Tibial nerve (tissue), 4 donors: ENCODE results near the gene INSIG1. TPM values are rescaled to one million over a fixed set of nuclear protein-coding genes. Genes with fewer than 3 reads are reported as not detected.

Experiments
- DNase-seq, 2 donors: peaks; one replicate each; pipeline ENCODE4 v3.0.0-alpha.2; 2019; ENCODE audit warnings: low spot score in 2 of 2
- H3K27ac ChIP-seq, 4 donors: fragments of 200-600 bp; sonication (generic) in 3 of 4; one replicate each; pipeline ENCODE4 v1.5.1; 2017 to 2019; ENCODE audit warnings: mild to moderate bottlenecking in 1 of 4
- H3K27me3 ChIP-seq, 2 donors: fragments of 200-600 bp; sonication (generic) in 1 of 2; one replicate each; pipeline versions ENCODE4 v1.5.1 to v1.6.0; 2017 to 2019
- H3K36me3 ChIP-seq, 3 donors: fragments of 200-600 bp; sonication (generic); one replicate each; pipeline ENCODE4 v1.5.1; 2018 to 2019
- H3K4me1 ChIP-seq, 4 donors: fragments of 200-600 bp; sonication (generic) in 3 of 4; one replicate each; pipeline ENCODE4 v1.5.1; 2017 to 2019
- H3K4me3 ChIP-seq, 4 donors: fragments of 200-600 bp; sonication (generic) in 3 of 4; one replicate each; pipeline ENCODE4 v1.5.1; 2017 to 2019; ENCODE audit warnings: mild to moderate bottlenecking in 1 of 4, moderate library complexity in 1 of 4
- H3K9me3 ChIP-seq, 4 donors: fragments of 200-600 bp; sonication (generic) in 3 of 4; one replicate each; pipeline ENCODE4 v1.5.1; 2017 to 2019
- EP300 ChIP-seq, 2 donors: sonication (generic); formaldehyde crosslinking; IDR thresholded peaks; one replicate each; pipeline ENCODE4 v1.6.1; 2017; ENCODE audit warnings: antibody characterized with exemption in 2 of 2, mild to moderate bottlenecking in 1 of 2
- POLR2A ChIP-seq, 2 donors: fragments of 450-650 bp; IDR thresholded peaks; one replicate each; pipeline ENCODE4 v1.6.1; 2017; ENCODE audit warnings: antibody characterized with exemption in 2 of 2, mild to moderate bottlenecking in 2 of 2, moderate library complexity in 2 of 2
- WGBS, 2 donors: methylation state at CpG; one replicate each; pipeline ENCODE4 v1.1.5; 2018; 5-methylcytosine and 5-hydroxymethylcytosine counted together
- total RNA-seq, 4 donors: library from RNA; depleted of rRNA; stranded (reverse); fragments of >200 nt; gene quantifications; one replicate each; pipeline ENCODE4 v1.1.0, GENCODE V29; 2016
- TF ChIP-seq, protein P1 (sequence below), 5 experiments: fragments of 200-600 bp in 3 of 5; fragments of 450-650 bp in 2 of 5; sonication (generic) in 3 of 5; IDR thresholded peaks; one replicate each; pipeline ENCODE4 v1.5.1; 2016 to 2019; ENCODE audit warnings: antibody characterized with exemption in 5 of 5, mild to moderate bottlenecking in 3 of 5, moderate library complexity in 2 of 5

The INSIG1 gene
- total RNA-seq, 4 donors from 2014 or later, result 66.9 to 91.7 (median 80.5) TPM

- Histone ChIP-seq H3K27ac (no peak overlapping the region), H3K4me1 (no peaks in the 10 kb centered on the region), H3K27me3 (no peaks in the 10 kb centered on the region), H3K36me3 (no peaks in the 10 kb centered on the region), H3K4me3 (no peak overlapping the region), H3K9me3 (no peaks in the 10 kb centered on the region)
- 98 to 99% methylated on average over 3 of the region's 3 CpGs for WGBS, 2 donors
- TF ChIP-seq, protein P1, sequence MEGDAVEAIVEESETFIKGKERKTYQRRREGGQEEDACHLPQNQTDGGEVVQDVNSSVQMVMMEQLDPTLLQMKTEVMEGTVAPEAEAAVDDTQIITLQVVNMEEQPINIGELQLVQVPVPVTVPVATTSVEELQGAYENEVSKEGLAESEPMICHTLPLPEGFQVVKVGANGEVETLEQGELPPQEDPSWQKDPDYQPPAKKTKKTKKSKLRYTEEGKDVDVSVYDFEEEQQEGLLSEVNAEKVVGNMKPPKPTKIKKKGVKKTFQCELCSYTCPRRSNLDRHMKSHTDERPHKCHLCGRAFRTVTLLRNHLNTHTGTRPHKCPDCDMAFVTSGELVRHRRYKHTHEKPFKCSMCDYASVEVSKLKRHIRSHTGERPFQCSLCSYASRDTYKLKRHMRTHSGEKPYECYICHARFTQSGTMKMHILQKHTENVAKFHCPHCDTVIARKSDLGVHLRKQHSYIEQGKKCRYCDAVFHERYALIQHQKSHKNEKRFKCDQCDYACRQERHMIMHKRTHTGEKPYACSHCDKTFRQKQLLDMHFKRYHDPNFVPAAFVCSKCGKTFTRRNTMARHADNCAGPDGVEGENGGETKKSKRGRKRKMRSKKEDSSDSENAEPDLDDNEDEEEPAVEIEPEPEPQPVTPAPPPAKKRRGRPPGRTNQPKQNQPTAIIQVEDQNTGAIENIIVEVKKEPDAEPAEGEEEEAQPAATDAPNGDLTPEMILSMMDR (IDR thresholded peaks at IDR 0.05), result no peak
- TF ChIP-seq EP300 (IDR thresholded peaks at IDR 0.05), result no peak
- no peak for TF ChIP-seq POLR2A (IDR thresholded peaks at IDR 0.05)
- DNase-seq, result no peak
Measured at GRCh38 chr7:155318245-155318644, 20.6 kb downstream of the INSIG1 start.

DNA sequence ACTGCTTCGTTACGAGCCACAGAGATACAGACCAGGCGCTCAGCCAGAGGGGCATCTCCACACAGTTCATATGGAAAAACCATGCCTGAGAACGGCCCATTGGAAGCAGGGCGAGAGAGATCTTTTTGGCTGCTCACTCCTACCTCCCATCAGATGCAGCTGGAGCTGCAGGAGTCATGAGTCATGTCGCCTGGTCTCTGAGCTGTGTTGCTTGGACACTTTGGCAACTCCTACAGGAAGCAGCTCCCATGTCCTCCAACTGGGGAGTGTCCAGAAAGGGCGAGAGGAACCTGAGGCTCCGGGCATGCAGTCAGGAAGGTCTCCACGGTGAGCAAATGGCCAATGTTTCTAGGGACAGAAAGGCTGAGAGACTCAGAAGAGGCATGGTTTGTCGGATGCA, 24.9 kb downstream of the INSIG1 start:
- Histone ChIP-seq H3K9me3 (no peaks in the 10 kb centered on the region), H3K27me3 (peaks cover 0 to 7% of the 10 kb centered on the region in 2 donors), H3K36me3 (no peaks in the 10 kb centered on the region), H3K27ac (no peak overlapping the region), H3K4me3 (no peak overlapping the region), H3K4me1 (no peaks in the 10 kb centered on the region)
- 62 to 71% methylated on average over 10 of the region's 10 CpGs for WGBS, 2 donors
- no peak for DNase-seq
- TF ChIP-seq POLR2A (IDR thresholded peaks at IDR 0.05) (no peak), EP300 (IDR thresholded peaks at IDR 0.05) (no peak)
- TF ChIP-seq, protein P1 (IDR thresholded peaks at IDR 0.05), result no peak

DNA sequence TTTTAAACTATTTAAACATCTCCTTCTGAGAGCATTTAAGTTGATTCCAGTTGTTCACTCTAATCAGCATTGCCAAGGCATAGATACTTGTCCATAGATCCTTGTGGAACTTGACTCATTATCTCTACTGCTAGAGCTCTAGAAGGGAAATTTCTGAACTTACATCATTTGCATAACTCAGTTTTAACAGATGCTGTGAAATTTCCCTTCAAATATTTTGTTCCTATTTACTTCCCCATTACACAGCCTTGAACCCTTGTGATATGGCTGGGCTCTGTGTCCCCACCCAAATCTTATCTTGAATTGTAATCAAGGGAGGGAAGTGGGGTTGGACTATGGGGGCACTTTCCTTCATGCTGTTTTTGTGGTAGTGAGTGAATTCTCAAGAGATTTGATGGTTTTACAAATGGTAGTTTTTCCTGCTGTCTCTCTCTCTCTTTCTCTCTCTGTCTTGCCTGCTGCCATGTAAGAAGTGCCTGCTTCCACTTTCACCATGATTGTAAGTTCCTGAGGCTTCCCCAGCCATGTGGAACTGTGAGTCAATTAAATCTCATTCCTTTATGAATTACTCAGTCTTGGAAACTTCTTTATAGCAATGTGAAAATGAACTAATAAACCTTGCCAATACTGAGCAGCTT, 25.4 kb downstream of the INSIG1 start:
- Histone ChIP-seq H3K4me1 (no peaks in the 10 kb centered on the region), H3K9me3 (no peaks in the 10 kb centered on the region), H3K4me3 (no peak overlapping the region), H3K27me3 (peaks cover 0 to 7% of the 10 kb centered on the region in 2 donors), H3K27ac (no peak overlapping the region), H3K36me3 (no peaks in the 10 kb centered on the region)
- TF ChIP-seq, protein P1 (IDR thresholded peaks at IDR 0.05), result no peak
- TF ChIP-seq POLR2A (IDR thresholded peaks at IDR 0.05) (no peak), EP300 (IDR thresholded peaks at IDR 0.05) (no peak)
- no peak for DNase-seq

DNA sequence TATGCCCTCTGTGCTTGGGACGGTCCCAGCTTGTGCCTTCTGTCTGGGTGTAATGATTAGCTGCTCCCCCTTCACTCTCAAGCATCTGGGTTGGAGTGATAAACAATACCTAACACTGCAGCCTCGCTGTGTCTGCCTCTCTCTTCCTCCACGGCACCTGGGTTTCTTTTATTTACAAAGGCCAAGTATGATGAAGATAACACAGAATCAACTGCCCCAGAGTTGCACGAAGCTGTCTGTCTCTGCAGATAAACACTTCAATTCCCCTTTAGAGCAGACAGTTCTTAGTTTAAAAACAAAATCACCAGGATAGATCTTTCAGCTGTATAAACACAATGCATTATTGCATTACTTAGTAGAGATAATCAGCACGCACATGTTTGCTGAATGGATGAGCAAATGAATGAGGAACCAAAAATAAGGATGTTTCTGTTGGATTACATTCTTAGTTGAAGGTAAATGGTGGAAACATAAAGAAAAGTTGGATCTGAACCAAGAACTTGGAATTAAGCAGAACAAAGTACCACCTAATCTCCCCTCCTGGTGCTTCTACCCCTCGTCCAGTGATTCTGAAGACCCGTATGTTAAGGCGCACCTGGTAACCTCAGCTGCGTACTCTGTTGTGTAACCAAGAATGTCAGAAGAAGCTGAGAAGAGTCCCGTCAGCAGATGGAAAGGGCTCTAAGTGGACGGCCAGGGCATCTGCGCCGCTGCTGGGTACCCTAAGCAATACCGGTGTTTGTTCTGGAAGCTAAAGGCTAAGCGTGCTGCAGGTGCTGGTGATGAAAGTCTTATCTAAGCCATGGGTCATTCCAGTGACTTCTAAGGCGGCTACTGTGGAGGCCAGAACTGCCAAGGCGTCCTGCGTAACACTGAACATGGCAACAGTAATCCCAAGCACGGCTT, 26.6 kb downstream of the INSIG1 start:
- 68% methylated on average over 19 of the region's 19 CpGs for WGBS, 2 donors
- Histone ChIP-seq H3K9me3 (no peaks in the 10 kb centered on the region), H3K4me1 (no peaks in the 10 kb centered on the region), H3K27me3 (peaks cover 0 to 7% of the 10 kb centered on the region in 2 donors), H3K4me3 (no peak overlapping the region), H3K27ac (no peak overlapping the region), H3K36me3 (no peaks in the 10 kb centered on the region)
- DNase-seq, result no peak
- no peak for TF ChIP-seq POLR2A (IDR thresholded peaks at IDR 0.05)
- TF ChIP-seq EP300 (IDR thresholded peaks at IDR 0.05), result no peak
- TF ChIP-seq, protein P1 (IDR thresholded peaks at IDR 0.05), result no peak

GRCh38 chr7:155324918-155325235, 27.2 kb downstream of the INSIG1 start:
- no peaks in the 10 kb centered on the region for H3K4me1 ChIP-seq
- no peak overlapping the region for H3K27ac ChIP-seq
- peaks cover 0 to 7% of the 10 kb centered on the region in 2 donors for H3K27me3 ChIP-seq
- no peaks in the 10 kb centered on the region for H3K36me3 ChIP-seq
- TF ChIP-seq, protein P1 (IDR thresholded peaks at IDR 0.05), result no peak
- no peak for TF ChIP-seq POLR2A (IDR thresholded peaks at IDR 0.05)
- no peak for TF ChIP-seq EP300 (IDR thresholded peaks at IDR 0.05)
- no peak for DNase-seq
- no peak overlapping the region for H3K4me3 ChIP-seq
- H3K9me3 ChIP-seq, result no peaks in the 10 kb centered on the region
- WGBS, 2 donors, result 73 to 85% methylated on average over 2 of the region's 2 CpGs
